Dendritic cell treated with granulocyte-macrophage colony-stimulating factor and Interleukin-4, amounts not matched to agents 40 ng/mL and 50 ng/mL, for 4 days (primary cell): Measurements from ENCODE around the gene WDR49.
"Not testable (repeated sequence)": the region's sequence is repeated elsewhere in the genome, so short reads cannot be mapped to it uniquely, and the experiment has no call there.

Experiments used
- H3K27ac Mint-ChIP-seq: one replicate; pipeline ENCODE4 v1.8.0; 2022; ENCODE audit warnings: mild to moderate bottlenecking, mixed read lengths
- H3K27me3 Mint-ChIP-seq: one replicate; pipeline ENCODE4 v1.8.0; 2022; ENCODE audit warnings: mild to moderate bottlenecking, mixed read lengths
- H3K36me3 Mint-ChIP-seq: one replicate; pipeline ENCODE4 v1.8.0; 2022; ENCODE audit warnings: low read depth, mixed read lengths
- H3K4me1 Mint-ChIP-seq: one replicate; pipeline ENCODE4 v1.8.0; 2022; ENCODE audit warnings: low read depth, mixed read lengths
- H3K4me3 Mint-ChIP-seq: one replicate; pipeline ENCODE4 v1.8.0; 2022; ENCODE audit warnings: mild to moderate bottlenecking, moderate library complexity, mixed read lengths
- H3K9me3 Mint-ChIP-seq: one replicate; pipeline ENCODE4 v1.8.0; 2022; ENCODE audit warnings: mixed read lengths
- intact Hi-C: fragments of 100-400 bp; cut with micrococcal nuclease; formaldehyde crosslinking; loops from one replicate; pipeline ENCODE4 v1.15.0; 2022

The WDR49 gene

GRCh38 chr3:167657684-167658225 lies 4.0 kb upstream of the WDR49 start:
- no peaks in the 10 kb centered on the region for H3K36me3 Mint-ChIP-seq
- no peak overlapping the region for H3K27ac Mint-ChIP-seq
- peaks cover 9% of the 10 kb centered on the region for H3K4me1 Mint-ChIP-seq
- intact Hi-C loops = no loop called here
- peaks cover 5% of the 10 kb centered on the region for H3K9me3 Mint-ChIP-seq
- no peak overlapping the region for H3K4me3 Mint-ChIP-seq
- no peaks in the 10 kb centered on the region for H3K27me3 Mint-ChIP-seq

GRCh38 chr3:167656821-167657220 lies 3.1 kb upstream of the WDR49 start:
- Mint-ChIP-seq H3K4me3 (no peak overlapping the region), H3K9me3 (peaks cover 5% of the 10 kb centered on the region), H3K4me1 (peaks cover 9% of the 10 kb centered on the region), H3K36me3 (no peaks in the 10 kb centered on the region), H3K27me3 (no peaks in the 10 kb centered on the region), H3K27ac (no peak overlapping the region)
- intact Hi-C loops = no loop called here

GRCh38 chr3:167653155-167653554 lies 587 bp downstream of the WDR49 start:
- H3K27me3 Mint-ChIP-seq = no peaks in the 10 kb centered on the region
- peaks cover 27% of the 10 kb centered on the region for H3K4me1 Mint-ChIP-seq
- H3K36me3 Mint-ChIP-seq = no peaks in the 10 kb centered on the region
- intact Hi-C loops = no loop called here
- peak overlapping the region; percentile 53 for H3K27ac Mint-ChIP-seq
- H3K9me3 Mint-ChIP-seq = peaks cover 5% of the 10 kb centered on the region
- H3K4me3 Mint-ChIP-seq = no peak overlapping the region

GRCh38 chr3:167651826-167652225 lies 1.9 kb downstream of the WDR49 start:
- H3K9me3 Mint-ChIP-seq = peaks cover 5% of the 10 kb centered on the region
- no peaks in the 10 kb centered on the region for H3K36me3 Mint-ChIP-seq
- no peak overlapping the region for H3K27ac Mint-ChIP-seq
- no peaks in the 10 kb centered on the region for H3K27me3 Mint-ChIP-seq
- H3K4me3 Mint-ChIP-seq = no peak overlapping the region
- peaks cover 27% of the 10 kb centered on the region for H3K4me1 Mint-ChIP-seq
- intact Hi-C loops = no loop called here

GRCh38 chr3:167650459-167650858 lies 3.3 kb downstream of the WDR49 start:
- Mint-ChIP-seq H3K36me3 (peaks cover 4% of the 10 kb centered on the region), H3K27ac (no peak overlapping the region), H3K9me3 (peaks cover 9% of the 10 kb centered on the region), H3K4me3 (no peak overlapping the region), H3K4me1 (peaks cover 27% of the 10 kb centered on the region), H3K27me3 (no peaks in the 10 kb centered on the region)
- intact Hi-C loops = no loop called here

GRCh38 chr3:167649746-167650145 lies 4.0 kb downstream of the WDR49 start:
- Mint-ChIP-seq H3K36me3 (peaks cover 6% of the 10 kb centered on the region), H3K4me1 (peaks cover 27% of the 10 kb centered on the region), H3K27ac (no peak overlapping the region), H3K9me3 (peaks cover 12% of the 10 kb centered on the region), H3K27me3 (no peaks in the 10 kb centered on the region), H3K4me3 (no peak overlapping the region)
- intact Hi-C loops = no loop called here

GRCh38 chr3:167644611-167645010 lies 9.1 kb downstream of the WDR49 start:
- Mint-ChIP-seq H3K36me3 (peaks cover 6% of the 10 kb centered on the region), H3K4me1 (peaks cover 2% of the 10 kb centered on the region), H3K27ac (no peak overlapping the region), H3K4me3 (no peak overlapping the region), H3K27me3 (no peaks in the 10 kb centered on the region), H3K9me3 (peaks cover 34% of the 10 kb centered on the region)
- intact Hi-C loops = no loop called here

- Mint-ChIP-seq H3K36me3 (no peaks in the 10 kb centered on the region), H3K4me1 (no peaks in the 10 kb centered on the region), H3K27ac (no peak overlapping the region), H3K27me3 (no peaks in the 10 kb centered on the region), H3K9me3 (no peaks in the 10 kb centered on the region), H3K4me3 (no peak overlapping the region)
- intact Hi-C loops = no loop called here
These were observed 22.3 kb downstream of the WDR49 start for GRCh38 chr3:167631471-167631870.

GRCh38 chr3:167626490-167626889 lies 27.3 kb downstream of the WDR49 start:
- Mint-ChIP-seq H3K36me3 (no peaks in the 10 kb centered on the region), H3K4me1 (no peaks in the 10 kb centered on the region), H3K9me3 (no peaks in the 10 kb centered on the region), H3K27ac (no peak overlapping the region), H3K27me3 (no peaks in the 10 kb centered on the region), H3K4me3 (no peak overlapping the region)
- intact Hi-C loops = no loop called here

- intact Hi-C loops = no loop called here
- H3K27me3 Mint-ChIP-seq = no peaks in the 10 kb centered on the region
- H3K9me3 Mint-ChIP-seq = no peaks in the 10 kb centered on the region
- H3K4me3 Mint-ChIP-seq = no peak overlapping the region
- no peaks in the 10 kb centered on the region for H3K36me3 Mint-ChIP-seq
- no peaks in the 10 kb centered on the region for H3K4me1 Mint-ChIP-seq
- no peak overlapping the region for H3K27ac Mint-ChIP-seq
These were observed 38.7 kb downstream of the WDR49 start for GRCh38 chr3:167615030-167615429.

GRCh38 chr3:167614196-167614595 lies 39.5 kb downstream of the WDR49 start:
- H3K4me1 Mint-ChIP-seq, intact Hi-C loops, H3K27me3 Mint-ChIP-seq, H3K27ac Mint-ChIP-seq, H3K36me3 Mint-ChIP-seq, H3K9me3 Mint-ChIP-seq, H3K4me3 Mint-ChIP-seq: not testable (repeated sequence)

- no peaks in the 10 kb centered on the region for H3K27me3 Mint-ChIP-seq
- H3K9me3 Mint-ChIP-seq = no peaks in the 10 kb centered on the region
- H3K4me1 Mint-ChIP-seq = no peaks in the 10 kb centered on the region
- H3K27ac Mint-ChIP-seq = no peak overlapping the region
- intact Hi-C loops = no loop called here
- H3K36me3 Mint-ChIP-seq = no peaks in the 10 kb centered on the region
- H3K4me3 Mint-ChIP-seq = no peak overlapping the region
These were observed 42.0 kb downstream of the WDR49 start for GRCh38 chr3:167611718-167612117.

- no peaks in the 10 kb centered on the region for H3K9me3 Mint-ChIP-seq
- intact Hi-C loops = no loop called here
- no peak overlapping the region for H3K27ac Mint-ChIP-seq
- H3K4me1 Mint-ChIP-seq = no peaks in the 10 kb centered on the region
- H3K4me3 Mint-ChIP-seq = no peak overlapping the region
- H3K36me3 Mint-ChIP-seq = no peaks in the 10 kb centered on the region
- no peaks in the 10 kb centered on the region for H3K27me3 Mint-ChIP-seq
These were observed 44.6 kb downstream of the WDR49 start for GRCh38 chr3:167609156-167609555.

GRCh38 chr3:167606836-167607235 lies 46.9 kb downstream of the WDR49 start:
- no peak overlapping the region for H3K27ac Mint-ChIP-seq
- intact Hi-C loops = no loop called here
- no peaks in the 10 kb centered on the region for H3K36me3 Mint-ChIP-seq
- H3K27me3 Mint-ChIP-seq = no peaks in the 10 kb centered on the region
- no peak overlapping the region for H3K4me3 Mint-ChIP-seq
- H3K4me1 Mint-ChIP-seq = no peaks in the 10 kb centered on the region
- no peaks in the 10 kb centered on the region for H3K9me3 Mint-ChIP-seq

GRCh38 chr3:167605871-167606270 lies 47.9 kb downstream of the WDR49 start:
- intact Hi-C loops = no loop called here
- no peak overlapping the region for H3K4me3 Mint-ChIP-seq

More at GRCh38 chr3:167605871-167606270, 47.9 kb downstream of the WDR49 start:
- no peaks in the 10 kb centered on the region for H3K36me3 Mint-ChIP-seq
- H3K27ac Mint-ChIP-seq = no peak overlapping the region
- H3K9me3 Mint-ChIP-seq = no peaks in the 10 kb centered on the region
- H3K27me3 Mint-ChIP-seq = no peaks in the 10 kb centered on the region
- H3K4me1 Mint-ChIP-seq = no peaks in the 10 kb centered on the region
